GDM1 (cell line): ENCODE data around the gene UNKL.

Experiments
- DNase-seq: peaks from one replicate; lab custom pipeline; 2025; lab: John Stamatoyannopoulos, UW

UNKL gene, protein sequence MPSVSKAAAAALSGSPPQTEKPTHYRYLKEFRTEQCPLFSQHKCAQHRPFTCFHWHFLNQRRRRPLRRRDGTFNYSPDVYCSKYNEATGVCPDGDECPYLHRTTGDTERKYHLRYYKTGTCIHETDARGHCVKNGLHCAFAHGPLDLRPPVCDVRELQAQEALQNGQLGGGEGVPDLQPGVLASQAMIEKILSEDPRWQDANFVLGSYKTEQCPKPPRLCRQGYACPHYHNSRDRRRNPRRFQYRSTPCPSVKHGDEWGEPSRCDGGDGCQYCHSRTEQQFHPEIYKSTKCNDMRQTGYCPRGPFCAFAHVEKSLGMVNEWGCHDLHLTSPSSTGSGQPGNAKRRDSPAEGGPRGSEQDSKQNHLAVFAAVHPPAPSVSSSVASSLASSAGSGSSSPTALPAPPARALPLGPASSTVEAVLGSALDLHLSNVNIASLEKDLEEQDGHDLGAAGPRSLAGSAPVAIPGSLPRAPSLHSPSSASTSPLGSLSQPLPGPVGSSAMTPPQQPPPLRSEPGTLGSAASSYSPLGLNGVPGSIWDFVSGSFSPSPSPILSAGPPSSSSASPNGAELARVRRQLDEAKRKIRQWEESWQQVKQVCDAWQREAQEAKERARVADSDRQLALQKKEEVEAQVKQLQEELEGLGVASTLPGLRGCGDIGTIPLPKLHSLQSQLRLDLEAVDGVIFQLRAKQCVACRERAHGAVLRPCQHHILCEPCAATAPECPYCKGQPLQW

DNA sequence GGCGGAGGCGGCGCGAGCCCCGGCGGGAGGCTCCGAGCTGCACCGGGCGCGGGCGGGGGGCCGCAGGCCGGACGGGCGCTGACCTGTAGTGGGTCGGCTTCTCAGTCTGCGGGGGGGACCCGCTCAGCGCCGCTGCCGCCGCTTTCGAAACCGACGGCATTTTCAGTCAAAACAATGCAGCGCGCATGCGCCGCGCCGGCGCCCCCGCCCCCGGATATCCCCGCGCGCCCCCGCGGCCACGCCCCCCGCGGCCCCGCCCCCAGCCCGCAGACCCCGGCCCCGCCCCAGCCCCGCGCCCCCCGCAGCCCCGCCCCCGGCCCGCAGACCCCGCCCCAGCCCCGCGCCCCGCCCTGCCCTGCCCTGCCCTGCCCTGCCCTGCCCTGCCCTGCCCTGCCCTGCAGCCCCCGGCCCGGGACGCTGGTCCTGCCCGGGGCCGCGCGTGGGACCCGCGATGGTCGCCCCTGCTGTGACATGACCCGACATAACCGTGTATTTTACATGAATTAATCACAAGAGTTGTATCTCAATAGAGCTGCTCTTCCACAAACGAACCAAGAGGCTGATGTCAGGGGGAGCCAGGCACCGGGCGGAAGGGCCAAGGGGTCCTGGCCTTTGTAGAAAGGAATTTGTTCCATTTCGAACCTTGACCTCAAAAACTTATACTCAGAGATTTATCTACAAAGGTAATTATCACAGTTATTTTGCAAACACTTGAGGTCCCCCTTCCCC, at the start of gene UNKL:
UNKL (minus strand) TSS at position 173 of the 729 bp plus-strand sequence; CDS start at position 160, 13 bp downstream.
- DNase-seq = peak; percentile 47

DNA sequence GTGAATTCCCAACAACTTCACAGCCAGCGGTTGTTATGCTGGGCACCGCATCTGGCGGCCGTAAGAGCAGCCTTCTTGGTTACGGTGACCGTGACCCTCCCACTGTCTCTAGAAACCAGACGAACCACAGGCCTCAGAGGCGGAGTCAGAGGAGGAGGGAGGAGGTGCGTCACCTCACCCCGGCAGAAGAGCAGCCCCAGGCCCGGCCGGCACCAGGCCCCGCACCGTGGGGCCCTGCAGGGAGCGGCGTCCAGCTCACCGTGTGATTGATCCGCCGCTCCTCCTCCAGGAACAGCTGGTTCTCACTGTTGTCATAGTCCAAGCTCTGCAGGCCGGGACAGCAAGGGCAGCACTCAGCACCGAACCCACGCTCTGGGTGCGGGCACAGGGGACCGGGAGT, 46.6 kb upstream of the UNKL start:
- no peak for DNase-seq

DNA sequence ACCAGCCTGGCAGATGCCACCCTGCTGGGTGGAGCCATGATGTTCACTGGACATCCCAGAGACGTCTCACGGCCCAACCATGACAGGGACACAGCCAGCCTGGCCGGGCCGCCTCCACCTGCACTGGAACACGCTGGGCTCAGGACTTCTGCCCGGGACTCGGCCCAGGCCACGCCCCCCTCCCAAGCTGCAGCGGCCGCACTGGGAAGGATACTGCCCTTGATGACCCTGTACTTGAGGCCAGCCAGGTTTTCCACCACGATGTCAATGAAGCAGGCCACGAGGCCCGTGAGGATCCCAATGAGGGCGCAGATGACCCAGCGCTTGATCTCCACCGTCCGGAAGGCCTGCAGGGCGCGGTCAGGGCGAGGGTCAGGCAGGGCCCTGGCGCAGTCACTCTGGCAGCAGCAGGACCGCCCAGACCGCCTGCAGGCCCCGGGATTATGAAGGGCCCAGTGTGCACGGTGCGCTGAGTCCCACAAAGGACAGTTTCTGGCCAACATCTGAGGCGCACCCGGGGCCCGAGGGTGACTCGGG, 46.2 kb upstream of the UNKL start:
- DNase-seq = no peak

DNA sequence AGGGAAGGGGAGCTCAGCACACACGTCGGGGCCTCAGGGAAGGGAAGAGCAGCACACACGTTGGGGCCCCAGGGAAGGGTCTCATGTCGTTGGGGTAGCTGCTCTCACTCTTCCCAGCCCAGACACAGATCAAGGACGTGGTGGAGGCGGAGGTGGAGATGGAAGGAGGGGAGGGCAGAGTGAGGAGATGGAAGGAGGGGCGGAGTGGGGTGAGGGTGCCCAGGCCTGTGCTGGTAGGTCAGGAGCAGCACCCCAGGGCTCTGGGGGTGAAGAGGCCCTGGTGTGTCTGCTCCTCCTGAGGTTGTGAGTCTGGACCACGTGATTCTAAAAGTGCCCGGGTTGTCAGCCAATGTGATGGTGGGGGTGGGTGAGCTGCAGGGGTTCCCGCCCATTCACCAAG, 45.5 kb upstream of the UNKL start:
- no peak for DNase-seq

DNA sequence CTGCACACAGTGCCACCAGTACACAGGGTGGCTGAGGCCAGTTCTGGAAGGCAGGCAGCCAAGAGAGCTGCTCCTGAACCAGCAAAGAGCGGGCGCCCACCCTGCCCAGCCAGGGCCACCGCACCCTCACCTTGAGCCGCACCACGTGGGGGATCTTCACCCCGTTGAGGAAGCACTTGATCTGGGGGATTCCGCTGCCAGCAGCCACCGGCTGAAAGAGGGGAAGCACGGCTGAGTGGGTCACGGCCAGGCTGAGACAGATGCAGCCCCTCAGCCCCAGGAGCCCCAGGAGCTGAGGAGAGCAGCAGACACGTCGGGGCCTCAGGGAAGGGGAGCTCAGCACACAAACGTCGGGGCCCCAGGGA, 44.5 kb upstream of the UNKL start:
- no peak for DNase-seq

DNA sequence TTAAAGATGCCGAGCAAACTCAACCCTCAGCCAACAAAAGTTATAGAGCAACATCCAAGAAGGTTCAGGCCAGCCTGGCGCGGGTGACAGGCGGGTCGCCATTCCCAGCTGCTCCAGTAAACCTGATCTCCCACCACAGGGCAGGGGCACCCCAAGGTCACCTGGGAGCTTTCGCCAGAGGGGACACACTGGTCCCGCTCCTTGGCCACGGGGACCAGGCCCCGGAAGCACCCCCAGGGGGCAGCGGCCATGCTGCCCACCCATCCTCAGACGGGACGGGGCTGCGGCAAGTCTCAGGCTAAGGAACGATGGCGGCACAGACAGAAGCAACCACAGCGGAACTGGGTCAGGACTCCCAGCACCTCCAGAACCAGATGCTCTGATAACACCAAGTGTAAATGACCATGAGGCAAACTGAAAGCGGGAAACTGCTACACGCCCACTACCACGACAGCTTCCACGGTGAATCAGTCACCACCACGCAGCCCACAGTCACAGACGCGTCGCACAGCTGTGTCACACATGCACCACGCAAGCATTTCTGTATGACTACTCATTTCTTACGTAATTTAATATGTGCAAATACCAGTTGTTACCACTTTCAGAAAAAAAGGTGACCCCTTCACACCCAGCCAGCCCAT, 44.0 kb upstream of the UNKL start:
- DNase-seq = no peak

DNA sequence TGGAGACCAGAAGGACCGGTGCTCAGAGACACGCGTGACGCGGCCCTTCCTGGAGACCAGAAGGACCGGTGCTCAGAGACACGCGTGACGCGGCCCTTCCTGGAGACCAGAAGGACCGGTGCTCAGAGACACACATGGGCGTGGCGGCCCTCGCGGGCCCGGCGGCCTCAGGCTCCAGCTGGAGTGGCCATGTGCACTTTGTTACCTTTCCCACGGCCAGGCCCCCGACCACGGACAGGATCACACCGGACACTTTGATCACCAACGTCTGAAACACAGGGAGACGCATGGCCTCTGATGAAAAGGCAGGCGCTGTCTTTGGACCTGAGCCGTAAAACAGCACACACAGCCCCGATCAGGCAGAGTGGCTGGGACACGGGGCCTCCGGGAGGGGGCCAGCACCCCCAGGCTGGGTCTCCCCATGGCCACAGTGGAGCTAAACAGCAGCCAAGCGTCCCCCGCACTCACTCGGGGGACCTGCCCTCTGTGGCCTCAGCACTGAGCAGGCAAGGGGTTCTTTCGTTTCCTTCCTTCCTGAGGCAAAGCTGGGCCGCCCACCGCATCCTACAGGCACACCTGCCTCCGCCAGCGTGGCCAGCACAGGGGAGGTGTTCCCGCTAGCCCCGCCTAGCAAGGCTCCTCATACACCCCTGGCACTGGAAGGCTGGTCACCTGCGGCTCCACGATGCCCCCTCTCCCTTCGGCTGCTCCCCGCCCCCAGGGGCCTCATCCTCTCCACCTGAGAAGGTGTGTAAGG, 43.2 kb upstream of the UNKL start:
- no peak for DNase-seq

DNA sequence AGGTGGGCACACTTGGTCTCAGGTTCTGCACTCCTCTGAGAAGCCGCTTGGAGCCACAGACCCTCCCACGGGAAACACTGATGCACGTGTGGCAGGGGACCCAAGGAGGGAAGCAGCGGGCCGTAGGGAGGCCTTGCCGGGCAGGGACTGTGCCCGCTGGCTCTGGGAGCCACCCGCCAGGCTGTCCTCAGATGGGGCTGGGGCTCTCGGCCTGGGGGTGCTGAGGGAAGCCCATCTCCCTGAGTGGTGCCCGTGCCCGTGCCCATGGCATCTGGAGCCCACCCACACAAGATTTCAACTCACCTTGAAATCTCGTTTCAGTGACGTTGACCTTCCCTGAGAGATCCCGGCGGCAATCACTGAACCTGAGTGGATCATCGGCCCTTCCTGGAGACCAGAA, 42.4 kb upstream of the UNKL start:
- DNase-seq = no peak

DNA sequence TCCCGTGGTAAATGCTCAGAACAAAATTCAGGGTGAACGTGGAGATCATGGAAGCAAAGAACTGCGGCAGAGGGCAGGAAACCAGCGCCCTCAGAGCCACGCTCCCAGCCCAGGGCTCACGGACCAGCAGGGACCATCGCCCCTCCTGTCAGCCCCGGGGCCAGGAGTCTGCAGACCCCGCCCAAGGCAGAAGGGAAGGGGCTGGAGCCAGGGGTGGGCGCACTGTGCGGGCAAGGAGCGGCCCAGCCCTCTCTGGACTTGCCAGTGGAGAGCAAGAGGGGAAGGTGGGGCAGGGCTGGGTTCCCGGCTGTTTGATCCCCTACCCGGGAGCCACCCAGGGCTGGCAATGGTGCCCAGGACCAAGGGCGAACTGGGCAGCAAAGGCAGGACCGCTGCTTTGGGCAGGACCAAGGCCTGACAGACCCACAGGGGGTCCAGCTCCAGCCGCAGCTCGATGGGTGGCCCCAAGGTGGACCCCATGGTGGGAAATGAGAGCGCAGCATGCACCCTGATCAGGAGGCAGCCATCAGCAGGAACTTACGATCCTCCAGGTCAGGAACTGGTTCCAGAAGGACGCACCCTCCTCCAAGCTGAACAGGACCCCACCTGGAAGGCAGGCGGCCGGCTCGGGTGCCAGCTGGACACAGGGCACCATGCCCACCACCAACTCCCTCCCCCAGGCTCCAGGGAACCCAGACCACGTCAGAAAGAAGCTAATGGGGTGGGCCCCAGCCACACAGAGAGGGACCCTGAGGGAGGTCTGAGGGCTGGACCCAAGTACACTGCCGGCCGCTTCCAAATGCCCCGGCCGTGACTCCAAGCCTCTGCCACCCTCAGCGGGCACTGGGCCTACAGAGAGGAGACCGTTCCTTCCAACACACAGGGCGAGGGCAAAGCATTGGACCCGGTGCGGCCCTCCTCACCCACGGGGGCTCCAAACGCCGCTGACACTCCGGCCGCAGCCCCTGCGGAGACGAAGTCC, 41.0 kb upstream of the UNKL start:
- DNase-seq = no peak

DNA sequence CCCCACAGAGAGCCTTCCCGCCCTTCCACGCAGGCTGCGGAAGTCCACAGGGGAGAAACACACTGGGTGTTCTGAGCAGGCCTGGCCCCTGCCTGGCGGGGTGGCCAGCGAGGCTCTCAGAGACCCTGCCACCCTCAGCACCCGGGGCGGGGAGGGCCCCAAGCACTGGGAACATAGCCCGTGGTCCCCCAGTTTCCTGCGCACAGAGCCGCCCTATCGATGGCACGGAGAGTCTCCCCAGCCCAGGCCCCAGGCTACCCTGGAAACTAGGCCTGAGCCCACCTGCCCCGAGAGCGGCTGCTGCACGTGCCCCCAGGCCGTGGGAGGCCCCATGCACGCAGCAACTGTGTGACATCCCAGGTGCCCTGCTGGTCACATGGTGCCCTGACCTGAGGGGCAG, 40.1 kb upstream of the UNKL start:
- no peak for DNase-seq

DNA sequence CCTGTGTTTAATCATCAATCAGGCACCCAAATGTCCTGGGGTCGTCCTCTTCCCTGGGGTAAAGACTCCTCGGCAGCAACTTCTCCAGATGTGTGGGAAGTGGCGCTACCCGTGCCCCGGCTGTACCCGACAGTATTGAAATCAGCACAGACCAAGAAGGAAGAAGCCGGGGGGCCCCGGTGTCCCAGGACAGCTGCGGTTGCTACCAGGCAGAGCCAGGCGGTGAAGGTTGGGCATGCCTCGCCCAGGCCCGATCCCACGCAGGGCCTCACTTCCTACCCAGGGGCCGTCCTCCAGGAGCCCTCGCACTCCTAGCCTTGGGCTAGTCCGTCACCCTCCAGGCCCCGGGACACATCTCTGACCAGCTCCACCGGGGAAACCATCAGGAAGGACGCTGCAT, 38.8 kb upstream of the UNKL start:
- no peak for DNase-seq

DNA sequence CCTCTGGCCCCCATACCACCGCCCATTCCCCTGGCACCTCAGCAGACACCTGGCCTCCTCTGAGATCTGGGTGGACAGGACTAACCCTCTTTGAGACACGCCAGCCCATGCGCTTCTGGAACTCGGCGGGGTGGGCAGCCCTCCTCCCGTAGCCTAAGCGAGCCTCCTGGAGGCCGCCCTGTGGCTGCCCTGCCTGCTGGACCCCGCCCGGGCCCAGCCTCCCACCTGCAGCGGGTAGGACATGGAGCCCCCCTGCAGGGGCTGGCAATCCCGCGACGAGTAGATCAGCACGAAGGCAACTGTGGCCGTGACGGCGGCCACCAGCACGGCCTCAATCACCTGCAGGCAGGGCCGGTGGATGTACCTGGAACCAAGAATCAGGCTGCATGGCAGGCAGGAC, 38.0 kb upstream of the UNKL start:
- DNase-seq = no peak

DNA sequence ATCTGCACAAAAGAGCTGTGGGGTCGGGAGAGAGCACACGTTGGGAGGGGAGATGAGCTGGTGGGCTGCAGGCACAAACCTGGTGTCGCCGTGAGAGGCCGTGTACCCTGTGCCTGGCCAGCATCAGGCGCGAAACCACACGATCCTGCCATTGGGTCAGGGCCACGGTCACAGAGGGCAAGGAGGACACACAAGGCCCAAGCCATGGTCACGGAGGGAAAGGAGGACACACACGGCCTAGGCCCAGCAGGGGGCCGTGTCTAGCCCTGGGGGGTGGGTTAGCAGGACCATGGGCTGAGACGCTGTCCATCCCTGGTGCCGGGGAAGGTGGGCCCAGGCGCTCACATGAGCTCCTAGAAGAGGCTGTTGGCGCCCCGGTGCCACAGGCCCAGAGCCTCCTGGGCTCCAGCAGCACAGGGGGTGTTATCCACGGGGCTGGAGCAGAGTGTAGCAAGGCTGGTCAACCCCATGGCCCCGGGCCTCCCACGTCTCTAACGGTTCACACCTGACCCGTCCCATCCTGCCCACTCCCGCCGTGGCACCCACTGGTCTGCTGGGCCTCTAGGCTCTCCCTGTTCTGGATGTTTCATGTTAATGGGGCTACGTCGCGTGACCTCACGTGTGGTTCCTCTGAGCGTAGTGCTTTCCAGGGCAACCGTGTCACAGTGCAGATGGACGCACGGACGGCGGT, 37.3 kb upstream of the UNKL start:
- no peak for DNase-seq

DNA sequence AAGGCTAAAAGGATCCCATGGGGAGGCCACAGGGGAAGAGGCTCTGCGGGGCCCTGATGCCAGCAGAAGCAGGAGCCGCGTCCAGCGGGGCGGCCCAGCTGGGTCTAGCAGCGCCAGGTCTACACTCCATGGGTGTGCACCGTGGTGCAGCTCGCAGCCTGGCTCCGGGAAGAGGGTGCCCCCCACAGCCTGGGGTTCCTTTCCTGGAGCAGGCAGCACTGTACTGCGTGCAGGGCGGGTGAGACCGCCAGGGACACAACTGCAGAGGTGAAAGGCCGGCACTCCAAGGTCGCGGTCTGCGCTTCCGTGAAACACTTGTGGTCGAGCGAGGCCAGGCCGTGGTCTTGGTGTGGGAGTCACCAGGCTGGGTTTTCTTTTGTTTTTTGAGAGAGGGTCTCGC, 36.3 kb upstream of the UNKL start:
- DNase-seq = no peak

DNA sequence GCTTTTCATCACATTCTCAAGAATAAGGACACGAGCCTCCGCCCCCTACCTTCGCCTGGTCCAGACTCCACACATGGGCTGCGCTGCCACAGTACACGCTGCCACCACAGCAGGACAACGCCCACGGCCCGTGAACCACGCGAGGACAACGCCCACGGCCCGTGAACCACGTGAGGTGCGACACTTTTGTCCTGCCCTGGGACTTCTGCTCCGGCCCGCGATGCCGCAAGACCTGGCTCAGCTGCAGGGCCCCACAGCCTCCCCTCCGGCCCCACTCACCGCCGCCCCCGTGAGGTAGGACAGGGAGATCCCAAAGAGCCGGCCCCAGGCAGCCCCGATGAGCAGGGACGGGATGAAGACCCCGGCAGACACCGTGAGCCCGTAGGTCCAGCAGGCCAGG, 35.7 kb upstream of the UNKL start:
- DNase-seq = no peak

DNA sequence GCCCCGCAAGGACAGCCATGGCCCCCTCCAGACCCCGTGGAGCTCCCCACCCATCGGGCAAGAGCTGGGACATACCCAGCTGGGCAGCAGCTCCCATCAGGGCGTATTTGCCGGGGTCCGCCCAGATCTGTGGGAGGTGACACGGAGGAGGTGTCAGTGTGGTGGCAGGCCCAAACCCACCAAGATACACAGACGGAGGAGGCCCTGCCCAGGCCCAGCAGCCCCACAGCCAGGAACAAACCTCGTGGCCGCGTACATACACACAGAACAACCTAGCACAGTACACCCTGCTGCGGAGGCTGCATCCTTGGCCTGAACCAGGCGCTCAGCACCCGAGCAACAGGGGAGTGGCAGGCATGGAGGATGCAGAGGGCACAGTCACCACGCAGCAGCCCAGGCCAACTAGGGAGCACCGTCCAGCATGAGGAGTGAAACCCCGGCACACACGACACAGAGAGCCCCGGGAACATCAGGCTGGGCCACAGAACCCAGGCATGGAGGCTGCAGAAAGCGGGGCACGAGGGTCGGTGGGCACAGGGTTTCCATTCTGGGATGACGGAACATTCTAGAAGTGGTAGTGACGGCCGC, 34.8 kb upstream of the UNKL start:
- no peak for DNase-seq

DNA sequence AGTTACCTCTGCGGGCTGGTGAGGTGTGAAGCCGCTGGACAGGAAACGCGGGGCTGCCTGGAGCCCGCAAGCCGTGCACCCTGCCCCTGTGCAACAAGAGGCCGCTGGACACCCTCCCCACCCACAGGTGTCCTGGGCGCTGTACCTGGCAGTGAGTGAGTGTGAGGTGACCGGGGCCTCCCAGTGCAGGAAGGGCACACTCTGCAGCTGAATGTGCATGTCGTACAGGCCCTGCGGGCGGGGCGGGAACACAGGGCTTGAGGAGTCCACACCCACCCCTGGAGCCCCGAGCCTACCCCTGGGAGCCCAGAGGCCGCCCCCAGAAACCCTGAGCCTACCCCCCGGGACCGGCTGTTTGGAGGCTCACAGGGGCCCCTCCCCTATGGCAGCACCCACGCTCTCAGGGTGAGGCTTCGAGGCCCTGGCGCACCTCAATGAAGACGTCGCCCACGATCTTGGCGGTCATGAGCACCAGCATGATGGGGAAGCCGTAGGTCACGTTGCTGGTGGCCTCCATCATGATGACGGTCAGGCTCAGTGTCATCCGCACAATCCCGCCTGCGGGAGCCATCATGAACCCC, 34.1 kb upstream of the UNKL start:
- DNase-seq = no peak

DNA sequence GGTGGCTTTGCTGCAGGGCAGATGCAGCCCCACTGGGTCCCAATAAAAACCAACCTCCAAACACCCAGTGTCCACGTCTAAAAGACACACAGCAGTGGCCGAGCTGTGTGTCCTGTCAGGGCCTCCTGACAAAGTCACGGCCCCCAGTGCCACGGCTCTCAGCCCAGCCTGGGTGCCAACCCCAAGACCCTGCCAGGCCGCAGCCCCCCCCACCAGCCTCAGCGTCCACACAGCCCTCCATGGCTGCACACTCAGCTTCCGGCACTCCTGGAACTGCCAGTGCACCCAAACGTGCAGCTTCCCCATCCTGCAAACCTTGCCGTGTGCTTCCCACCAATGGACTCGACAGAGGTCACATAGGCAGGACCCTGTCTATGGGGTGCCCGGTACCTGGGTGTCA, 33.5 kb upstream of the UNKL start:
- DNase-seq = no peak
